Bronchial epithelial cell (primary cell): Measurements from ENCODE around the gene SETBP1. TPM values are rescaled to one million over a fixed set of nuclear protein-coding genes. Genes with fewer than 3 reads are reported as not detected.

Experiments used
- DNase-seq: peaks from one replicate; pipeline ENCODE4 v3.0.0-alpha.2; 2010; ENCODE audit warnings: low read depth
- FAIRE-seq: peaks from 2 replicates; lab custom pipeline; 2011; peaks lifted over from hg19 to GRCh38; lab: Jason Lieb, UNC
- H3K27me3 ChIP-seq: 2 replicates; pipeline ENCODE4 v1.5.1; 2011; ENCODE audit warnings: low read length; ENCODE audit not compliant: control insufficient read depth, insufficient read depth
- H3K36me3 ChIP-seq: 2 replicates; pipeline ENCODE4 v1.5.1; 2011; ENCODE audit warnings: low read length; ENCODE audit not compliant: control insufficient read depth, insufficient read depth
- H3K4me3 ChIP-seq: 2 replicates; pipeline ENCODE4 v1.5.1; 2011; ENCODE audit warnings: mild to moderate bottlenecking, low read depth, low read length, control low read depth
- total RNA-seq: library from RNA; depleted of rRNA; stranded (reverse); fragments of >200 nt; gene quantifications from 2 replicates; pipeline ENCODE4 v1.2.1, GENCODE V29; 2014
- TF ChIP-seq, protein P1 (sequence below): IDR thresholded peaks from 2 replicates; pipeline ENCODE4 v1.5.1; 2011; ENCODE audit warnings: mild to moderate bottlenecking, moderate library complexity, low read length, control low read depth, inconsistent platforms; ENCODE audit not compliant: insufficient read depth, severe bottlenecking

SETBP1 gene
- total RNA-seq, 1 donor from 2014 or later = 1.8 TPM

DNA sequence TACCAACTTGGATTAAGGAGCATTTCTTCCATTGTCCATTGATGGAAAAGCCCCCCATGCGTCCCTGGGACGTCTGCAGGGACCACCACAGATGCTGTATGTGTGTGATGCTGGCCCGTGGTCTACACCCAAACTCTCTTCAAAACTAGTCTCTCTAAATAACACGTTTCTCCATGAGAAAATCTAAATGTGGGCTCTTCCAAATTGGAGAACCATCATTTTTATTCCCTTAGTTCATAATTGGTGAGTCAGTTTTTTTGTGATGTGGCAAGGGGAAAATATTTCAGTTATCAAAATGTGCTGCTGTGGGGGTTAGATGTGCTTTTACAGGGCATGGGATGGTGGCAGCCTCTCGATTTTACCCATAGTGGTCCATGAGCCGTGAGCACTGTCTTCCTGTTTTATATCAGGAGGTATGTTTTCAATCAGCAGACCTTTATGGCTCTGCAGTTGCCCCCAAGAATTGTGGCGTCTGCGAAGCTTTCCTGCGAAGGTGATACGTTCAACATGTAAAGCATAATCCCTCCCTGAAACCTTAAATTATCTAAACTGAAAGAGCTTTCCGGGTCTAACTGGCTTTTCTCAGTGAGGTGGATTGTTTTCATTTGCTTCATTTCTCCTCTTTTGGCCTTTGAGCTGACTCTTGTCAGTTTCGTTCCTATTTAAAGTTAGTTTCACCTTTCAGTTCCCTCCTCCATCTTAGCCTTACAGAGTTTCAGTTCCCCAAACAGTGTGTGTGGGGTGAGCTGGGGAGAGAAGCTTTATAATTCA lies 78.4 kb downstream of the SETBP1 start:
- Histone ChIP-seq H3K36me3 (no peaks in the 10 kb centered on the region), H3K4me3 (no peak overlapping the region), H3K27me3 (no peaks in the 10 kb centered on the region)
- no peak for FAIRE-seq
- TF ChIP-seq, protein P1, sequence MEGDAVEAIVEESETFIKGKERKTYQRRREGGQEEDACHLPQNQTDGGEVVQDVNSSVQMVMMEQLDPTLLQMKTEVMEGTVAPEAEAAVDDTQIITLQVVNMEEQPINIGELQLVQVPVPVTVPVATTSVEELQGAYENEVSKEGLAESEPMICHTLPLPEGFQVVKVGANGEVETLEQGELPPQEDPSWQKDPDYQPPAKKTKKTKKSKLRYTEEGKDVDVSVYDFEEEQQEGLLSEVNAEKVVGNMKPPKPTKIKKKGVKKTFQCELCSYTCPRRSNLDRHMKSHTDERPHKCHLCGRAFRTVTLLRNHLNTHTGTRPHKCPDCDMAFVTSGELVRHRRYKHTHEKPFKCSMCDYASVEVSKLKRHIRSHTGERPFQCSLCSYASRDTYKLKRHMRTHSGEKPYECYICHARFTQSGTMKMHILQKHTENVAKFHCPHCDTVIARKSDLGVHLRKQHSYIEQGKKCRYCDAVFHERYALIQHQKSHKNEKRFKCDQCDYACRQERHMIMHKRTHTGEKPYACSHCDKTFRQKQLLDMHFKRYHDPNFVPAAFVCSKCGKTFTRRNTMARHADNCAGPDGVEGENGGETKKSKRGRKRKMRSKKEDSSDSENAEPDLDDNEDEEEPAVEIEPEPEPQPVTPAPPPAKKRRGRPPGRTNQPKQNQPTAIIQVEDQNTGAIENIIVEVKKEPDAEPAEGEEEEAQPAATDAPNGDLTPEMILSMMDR = no peak
- no peak for DNase-seq

- FAIRE-seq (no peak), DNase-seq (no peak)
- Histone ChIP-seq H3K4me3 (no peak overlapping the region), H3K27me3 (no peaks in the 10 kb centered on the region), H3K36me3 (no peaks in the 10 kb centered on the region)
- TF ChIP-seq, protein P1 = no peak
These were observed 79.2 kb downstream of the SETBP1 start for GRCh38 chr18:44759925-44760342.

GRCh38 chr18:44761812-44762211 lies 81.1 kb downstream of the SETBP1 start:
- Histone ChIP-seq H3K36me3 (no peaks in the 10 kb centered on the region), H3K27me3 (no peaks in the 10 kb centered on the region), H3K4me3 (no peak overlapping the region)
- peak; percentile 37 for DNase-seq
- no peak for FAIRE-seq
- TF ChIP-seq, protein P1 = no peak

DNA sequence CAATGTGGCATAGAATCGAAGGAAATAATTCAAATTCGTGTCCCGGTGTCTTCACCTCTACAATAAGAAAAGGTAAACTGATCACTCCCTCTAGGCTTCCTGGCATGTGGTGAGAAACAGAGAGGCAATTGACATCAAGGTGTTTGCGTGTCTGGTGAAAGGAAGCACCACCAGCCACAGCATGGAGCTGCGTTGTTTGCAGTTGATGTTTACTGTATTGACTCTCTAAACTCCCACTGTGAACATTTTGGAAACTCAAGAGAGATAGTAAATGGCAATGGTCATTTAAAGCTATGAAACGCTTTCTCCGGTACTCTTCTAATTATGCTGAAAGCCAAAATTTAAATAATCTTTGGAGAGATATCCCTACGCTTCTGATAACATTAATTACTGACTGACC lies 82.6 kb downstream of the SETBP1 start:
- Histone ChIP-seq H3K27me3 (no peaks in the 10 kb centered on the region), H3K4me3 (no peak overlapping the region), H3K36me3 (no peaks in the 10 kb centered on the region)
- DNase-seq (no peak), FAIRE-seq (no peak)
- TF ChIP-seq, protein P1 = no peak

DNA sequence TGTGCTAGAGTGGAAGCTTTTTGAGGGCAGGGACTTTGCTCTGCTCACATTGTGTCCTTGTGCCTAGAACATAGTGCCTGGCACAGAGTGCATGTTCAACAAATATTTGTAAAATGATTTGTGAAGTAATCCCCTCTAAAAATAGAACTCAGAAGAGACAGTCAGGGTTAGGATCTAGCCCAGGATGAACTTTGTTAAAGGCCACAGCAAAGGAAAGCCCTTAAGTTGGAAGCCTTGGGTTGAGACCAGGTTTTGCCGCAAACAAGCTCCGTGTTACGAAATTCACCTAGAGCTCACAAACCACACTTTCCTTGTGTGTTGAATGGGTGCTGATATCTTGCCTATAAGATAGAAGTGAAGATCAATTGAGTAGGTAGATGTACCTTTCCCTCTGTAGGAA lies 84.2 kb downstream of the SETBP1 start:
- TF ChIP-seq, protein P1 = no peak
- Histone ChIP-seq H3K36me3 (no peaks in the 10 kb centered on the region), H3K27me3 (no peaks in the 10 kb centered on the region), H3K4me3 (no peak overlapping the region)
- FAIRE-seq = no peak
- no peak for DNase-seq
